Sigmoid colon (tissue), 7 donors: ENCODE results near the gene PPFIA3. TPM values are rescaled to one million over a fixed set of nuclear protein-coding genes. Genes with fewer than 3 reads are reported as not detected.

ENCODE experiments used
- DNase-seq: peaks from one replicate; pipeline ENCODE4 v3.0.0-alpha.2; 2019
- H3K27ac ChIP-seq, 4 donors: fragments of 200-600 bp; sonication (generic); one replicate each; pipeline ENCODE4 v1.5.1; 2016 to 2019; ENCODE audit warnings: mild to moderate bottlenecking in 1 of 4
- H3K27me3 ChIP-seq, 3 donors: fragments of 200-600 bp; sonication (generic); one replicate each; pipeline ENCODE4 v1.5.1; 2019; ENCODE audit warnings: mild to moderate bottlenecking in 1 of 3
- H3K36me3 ChIP-seq, 4 donors: fragments of 200-600 bp; sonication (generic); one replicate each; pipeline ENCODE4 v1.5.1; 2016 to 2019
- H3K4me1 ChIP-seq, 4 donors: fragments of 200-600 bp; sonication (generic); one replicate each; pipeline ENCODE4 v1.5.1; 2017 to 2019
- H3K4me3 ChIP-seq, 4 donors: fragments of 200-600 bp; sonication (generic); one replicate each; pipeline ENCODE4 v1.5.1; 2017 to 2019; ENCODE audit warnings: mild to moderate bottlenecking in 2 of 4, moderate library complexity in 1 of 4
- H3K9me3 ChIP-seq, 4 donors: fragments of 200-600 bp in 3 of 4; sonication (generic) in 3 of 4; one replicate each; pipeline versions ENCODE4 v1.5.1 to v1.6.1; 2013 to 2019
- EP300 ChIP-seq, 4 donors: sonication (generic); formaldehyde crosslinking; IDR thresholded peaks; one replicate each; pipeline ENCODE4 v1.6.1; 2017; ENCODE audit warnings: antibody characterized with exemption in 4 of 4
- POLR2A ChIP-seq, 2 donors: fragments of 450-650 bp; IDR thresholded peaks; one replicate each; pipeline ENCODE4 v1.6.1; 2016; ENCODE audit warnings: antibody characterized with exemption in 2 of 2, mild to moderate bottlenecking in 2 of 2, moderate library complexity in 2 of 2
- POLR2AphosphoS5 ChIP-seq, 4 donors: sonication (generic); formaldehyde crosslinking; IDR thresholded peaks; one replicate each; pipeline ENCODE4 v1.6.1; 2017; ENCODE audit warnings: antibody characterized with exemption in 4 of 4
- WGBS, 2 donors: extraction: QIAGEN DNeasy Blood & Tissue Kit; methylation state at CpG; one replicate each; pipeline ENCODE4 v1.1.7; 2013; 5-methylcytosine and 5-hydroxymethylcytosine counted together
- intact Hi-C: fragments of 100-400 bp; cut with DNase I; formaldehyde crosslinking; loops from one replicate; pipeline ENCODE4 v1.15.1; 2023
- polyA plus RNA-seq, 3 donors: library from polyadenylated mRNA; stranded (reverse); fragments of 200-250 nt; gene quantifications; one replicate each; pipeline ENCODE4 v1.2.3, GENCODE V29; 2013
- total RNA-seq, 4 donors: library from RNA; depleted of rRNA; stranded (reverse); fragments of >200 nt; gene quantifications; one replicate each; pipeline ENCODE4 v1.1.0, GENCODE V29; 2016
- TF ChIP-seq, protein P1 (sequence below), 4 experiments: fragments of 450-650 bp in 3 of 4; fragments of 200-600 bp in 1 of 4; IDR thresholded peaks; one replicate each; pipeline ENCODE4 v1.5.1; 2016 to 2019; ENCODE audit warnings: antibody characterized with exemption in 4 of 4, mild to moderate bottlenecking in 3 of 4, moderate library complexity in 2 of 4
- donor health status: healthy with polysubstance abuse.
- donor health status: Bipolar disorder and iron deficiency.
- donor health status: healthy.

Gene PPFIA3
- total RNA-seq = 1 to 10 TPM; 2.0 to 3.9 (median 3.1) TPM
- 10 to 100 TPM; 18.6 to 35.3 (median 21.3) TPM for polyA plus RNA-seq

DNA sequence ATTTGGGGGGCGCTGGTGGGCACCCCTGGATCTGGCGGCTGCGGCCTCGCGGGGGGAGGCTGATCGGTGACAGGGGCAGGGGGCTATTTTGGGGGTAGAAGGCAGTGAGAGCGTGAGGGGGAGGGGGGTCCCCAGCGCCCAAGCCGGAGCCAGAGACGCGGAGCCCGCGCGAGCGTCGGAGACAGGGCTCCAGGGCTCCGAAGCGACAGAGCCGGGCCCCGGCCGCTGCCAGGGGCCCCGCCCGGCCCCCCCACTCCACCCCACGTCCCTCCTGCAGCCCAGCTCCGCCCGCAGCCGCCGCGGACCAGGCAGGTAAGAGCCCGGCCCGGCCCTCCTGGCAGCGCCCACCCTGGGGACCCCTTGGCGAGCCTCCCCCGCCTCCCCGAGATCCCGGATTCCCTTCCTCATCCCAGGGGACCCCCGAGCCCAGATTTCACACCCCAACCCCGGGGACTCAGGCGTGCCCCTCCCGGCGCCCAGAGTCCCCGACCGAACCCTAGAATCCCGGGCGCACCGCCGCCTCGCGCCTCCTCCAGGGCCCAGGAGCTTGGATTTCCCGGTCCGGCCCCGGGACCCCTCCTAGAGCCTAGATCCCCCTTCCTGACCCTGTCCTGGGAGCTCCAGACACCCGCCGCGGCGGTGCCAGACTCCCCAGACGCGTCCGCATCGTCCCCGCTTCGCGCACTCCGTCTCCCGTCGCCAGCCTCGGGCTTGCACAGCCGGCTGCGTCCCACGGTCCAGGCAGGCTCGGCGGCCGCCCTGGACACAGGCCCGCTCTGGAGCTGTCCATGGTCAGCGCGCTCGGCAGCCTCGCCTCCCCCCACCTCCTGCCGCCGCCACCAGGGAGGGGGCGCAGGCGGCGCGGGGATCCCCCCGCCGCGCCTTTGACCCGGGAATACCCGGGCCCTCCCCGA lies at the start of gene PPFIA3:
Gene PPFIA3, plus strand, starts transcription at position 134 of the 914 bp plus-strand sequence. CDS start 8,330 bp downstream, outside the sequence.
- Histone ChIP-seq H3K4me1 (peaks cover 0 to 33% (median 28%) of the 10 kb centered on the region in 4 donors), H3K9me3 (no peaks in the 10 kb centered on the region), H3K4me3 (peak within 1 kb of the TSS; percentile 33 to 69 (median 66)), H3K27me3 (no peaks in the 10 kb centered on the region), H3K36me3 (no peaks in the 10 kb centered on the region), H3K27ac (peak within 1 kb of the TSS; percentile 91 to 96 (median 95))
- WGBS, 2 donors = 1% methylated on average over 90 of the region's 90 CpGs
- TF ChIP-seq EP300 (IDR thresholded peaks at IDR 0.05) (no peak), POLR2AphosphoS5 (IDR thresholded peaks at IDR 0.05) (peak in 2 of 4 donors; percentile 32 to 40)
- intact Hi-C loops = no loop called here
- peak; percentile 80 for DNase-seq

DNA sequence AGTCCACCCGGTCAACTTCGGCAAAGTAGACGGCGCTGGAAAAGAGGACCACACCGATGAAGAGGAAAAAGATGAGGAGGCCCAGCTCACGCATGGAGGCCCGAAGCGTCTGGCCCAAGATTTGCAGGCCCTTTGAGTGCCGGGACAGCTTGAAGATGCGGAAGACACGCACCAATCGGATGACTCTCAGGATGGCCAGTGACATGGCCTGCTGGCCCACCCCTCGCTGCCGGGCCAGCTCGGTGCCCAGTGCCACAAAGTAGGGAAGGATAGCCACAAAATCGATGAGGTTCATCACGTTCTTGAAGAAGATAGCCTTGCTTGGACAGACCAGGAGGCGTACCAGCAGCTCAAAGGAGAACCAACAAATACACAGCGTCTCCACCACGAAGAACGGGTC lies 48.9 kb upstream of the PPFIA3 start:
- Histone ChIP-seq H3K27me3 (peaks cover 17 to 90% (median 65%) of the 10 kb centered on the region in 3 donors), H3K4me1 (peaks cover 0 to 8% (median 6%) of the 10 kb centered on the region in 4 donors), H3K27ac (no peak overlapping the region), H3K36me3 (no peaks in the 10 kb centered on the region), H3K4me3 (no peak overlapping the region), H3K9me3 (no peaks in the 10 kb centered on the region)
- 95 to 96% methylated on average over 21 of the region's 21 CpGs for WGBS, 2 donors
- no peak for DNase-seq
- intact Hi-C loops = no loop called here
- TF ChIP-seq POLR2A (IDR thresholded peaks at IDR 0.05) = no peak
- no peak for TF ChIP-seq POLR2AphosphoS5 (IDR thresholded peaks at IDR 0.05)
- no peak for TF ChIP-seq EP300 (IDR thresholded peaks at IDR 0.05)
- TF ChIP-seq, protein P1, sequence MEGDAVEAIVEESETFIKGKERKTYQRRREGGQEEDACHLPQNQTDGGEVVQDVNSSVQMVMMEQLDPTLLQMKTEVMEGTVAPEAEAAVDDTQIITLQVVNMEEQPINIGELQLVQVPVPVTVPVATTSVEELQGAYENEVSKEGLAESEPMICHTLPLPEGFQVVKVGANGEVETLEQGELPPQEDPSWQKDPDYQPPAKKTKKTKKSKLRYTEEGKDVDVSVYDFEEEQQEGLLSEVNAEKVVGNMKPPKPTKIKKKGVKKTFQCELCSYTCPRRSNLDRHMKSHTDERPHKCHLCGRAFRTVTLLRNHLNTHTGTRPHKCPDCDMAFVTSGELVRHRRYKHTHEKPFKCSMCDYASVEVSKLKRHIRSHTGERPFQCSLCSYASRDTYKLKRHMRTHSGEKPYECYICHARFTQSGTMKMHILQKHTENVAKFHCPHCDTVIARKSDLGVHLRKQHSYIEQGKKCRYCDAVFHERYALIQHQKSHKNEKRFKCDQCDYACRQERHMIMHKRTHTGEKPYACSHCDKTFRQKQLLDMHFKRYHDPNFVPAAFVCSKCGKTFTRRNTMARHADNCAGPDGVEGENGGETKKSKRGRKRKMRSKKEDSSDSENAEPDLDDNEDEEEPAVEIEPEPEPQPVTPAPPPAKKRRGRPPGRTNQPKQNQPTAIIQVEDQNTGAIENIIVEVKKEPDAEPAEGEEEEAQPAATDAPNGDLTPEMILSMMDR (IDR thresholded peaks at IDR 0.05) = no peak

DNA sequence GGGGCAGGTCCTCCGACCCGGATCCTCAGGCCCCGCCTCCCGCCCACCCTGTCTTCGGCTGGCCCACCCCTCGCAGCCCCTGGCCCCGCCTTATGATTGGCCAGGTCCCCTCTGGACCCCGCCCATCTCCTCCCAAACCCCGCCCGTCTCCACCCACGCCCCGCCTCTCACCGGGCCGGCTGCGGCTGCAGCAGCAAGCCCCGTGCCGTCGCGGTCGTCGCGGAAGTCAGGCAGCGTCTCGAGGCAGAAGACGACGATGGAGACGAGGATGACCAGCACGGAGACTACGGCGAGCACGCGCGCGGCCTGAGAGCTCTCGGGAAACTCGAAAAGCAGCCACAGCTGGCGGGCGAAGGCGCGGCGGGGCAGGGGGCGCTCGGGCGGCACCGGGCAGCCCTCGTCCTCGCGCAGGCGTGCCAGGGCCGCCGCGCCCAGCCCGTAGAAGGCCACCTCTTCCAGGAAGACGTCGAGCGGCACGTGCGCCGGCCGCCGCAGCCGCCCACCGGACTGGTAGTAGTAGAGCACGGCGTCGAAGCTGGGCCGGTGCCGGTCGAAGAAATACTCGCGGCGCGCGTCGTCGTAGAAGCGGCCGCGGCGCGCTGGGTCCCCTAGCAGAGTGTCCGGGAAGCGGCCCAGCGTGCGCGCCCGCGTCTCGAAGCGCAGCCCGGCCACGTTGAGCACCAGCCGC lies 47.3 kb upstream of the PPFIA3 start:
- intact Hi-C loops = no loop called here
- TF ChIP-seq, protein P1 (IDR thresholded peaks at IDR 0.05) = no peak
- TF ChIP-seq POLR2AphosphoS5 (IDR thresholded peaks at IDR 0.05) (no peak), EP300 (IDR thresholded peaks at IDR 0.05) (no peak), POLR2A (IDR thresholded peaks at IDR 0.05) (no peak)
- no peak for DNase-seq
- Histone ChIP-seq H3K4me1 (peaks cover 0 to 8% (median 6%) of the 10 kb centered on the region in 4 donors), H3K36me3 (no peaks in the 10 kb centered on the region), H3K9me3 (no peaks in the 10 kb centered on the region), H3K27ac (no peak overlapping the region), H3K4me3 (no peak overlapping the region), H3K27me3 (peaks cover 17 to 75% (median 58%) of the 10 kb centered on the region in 3 donors)
- WGBS, 2 donors = 6 to 10% methylated on average over 93 of the region's 93 CpGs

DNA sequence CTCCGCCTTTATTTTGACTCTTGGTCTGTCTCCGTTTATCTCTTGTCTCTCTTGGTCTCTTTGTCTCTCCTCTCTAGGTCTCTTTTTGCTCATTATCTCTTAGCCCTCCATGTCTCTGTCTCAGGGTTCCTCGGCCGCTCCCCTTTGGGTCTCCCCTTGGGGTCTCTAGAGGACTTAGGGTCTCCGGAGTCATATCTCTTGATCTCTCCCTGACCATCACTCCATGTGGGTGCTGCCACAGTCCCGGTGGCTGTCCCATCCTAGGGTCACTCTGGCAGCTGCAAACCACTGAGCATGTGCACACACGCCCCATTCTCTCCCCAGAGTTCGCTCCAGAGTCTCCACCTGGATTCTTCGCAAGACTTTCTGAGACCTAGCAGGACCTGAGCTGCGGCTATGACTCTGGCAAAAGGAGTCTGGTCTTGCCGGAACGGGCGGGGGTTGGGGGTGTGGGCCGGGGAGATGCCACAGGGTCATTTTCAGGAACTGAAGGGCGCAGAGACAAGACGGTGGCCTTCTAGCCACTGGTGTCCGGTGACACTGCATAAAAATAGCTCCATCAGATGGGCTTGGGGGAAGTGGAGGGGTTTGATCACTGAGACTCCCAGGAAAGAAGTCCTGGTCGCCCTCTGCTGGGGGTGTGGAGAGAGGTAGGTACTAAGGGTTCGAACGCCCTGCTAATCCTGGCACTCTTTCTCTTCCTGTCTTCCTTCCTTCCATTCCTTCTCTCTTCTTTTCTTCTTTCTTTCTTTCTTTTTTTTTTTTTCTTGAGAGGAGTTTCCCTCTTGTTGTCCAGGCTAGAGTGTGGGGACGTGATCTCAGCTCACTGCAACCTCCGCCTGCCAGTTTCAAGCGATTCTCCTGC lies 45.6 kb upstream of the PPFIA3 start:
- H3K27ac ChIP-seq = no peak overlapping the region
- no peaks in the 10 kb centered on the region for H3K36me3 ChIP-seq
- H3K27me3 ChIP-seq = peaks cover 17 to 59% (median 45%) of the 10 kb centered on the region in 3 donors
- intact Hi-C loops = no loop called here
- TF ChIP-seq EP300 (IDR thresholded peaks at IDR 0.05) = no peak
- TF ChIP-seq, protein P1 (IDR thresholded peaks at IDR 0.05) = no peak
- TF ChIP-seq POLR2A (IDR thresholded peaks at IDR 0.05) = no peak
- TF ChIP-seq POLR2AphosphoS5 (IDR thresholded peaks at IDR 0.05) = no peak
- H3K4me1 ChIP-seq = peaks cover 0 to 8% (median 6%) of the 10 kb centered on the region in 4 donors
- H3K4me3 ChIP-seq = no peak overlapping the region
- 52 to 64% methylated on average over 23 of the region's 23 CpGs for WGBS, 2 donors
- H3K9me3 ChIP-seq = no peaks in the 10 kb centered on the region
- no peak for DNase-seq
